GF-D8 (cell line): ENCODE measurements around the gene OOSP3.
"Not testable (repeated sequence)": the region's sequence is repeated elsewhere in the genome, so short reads cannot be mapped to it uniquely, and the experiment has no call there.

Source experiments
- DNase-seq: peaks from one replicate; lab custom pipeline; 2025; lab: John Stamatoyannopoulos, UW

Gene OOSP3, protein sequence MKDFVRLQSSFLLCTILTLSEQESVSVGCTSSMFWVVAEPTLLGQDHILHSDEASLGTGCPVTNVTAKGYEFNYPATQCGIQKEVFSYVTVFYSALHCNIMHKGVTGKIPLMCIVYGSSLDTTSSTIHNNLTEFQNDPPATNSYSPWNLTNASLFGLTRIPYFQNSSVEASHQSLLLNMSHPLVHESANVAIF

DNA sequence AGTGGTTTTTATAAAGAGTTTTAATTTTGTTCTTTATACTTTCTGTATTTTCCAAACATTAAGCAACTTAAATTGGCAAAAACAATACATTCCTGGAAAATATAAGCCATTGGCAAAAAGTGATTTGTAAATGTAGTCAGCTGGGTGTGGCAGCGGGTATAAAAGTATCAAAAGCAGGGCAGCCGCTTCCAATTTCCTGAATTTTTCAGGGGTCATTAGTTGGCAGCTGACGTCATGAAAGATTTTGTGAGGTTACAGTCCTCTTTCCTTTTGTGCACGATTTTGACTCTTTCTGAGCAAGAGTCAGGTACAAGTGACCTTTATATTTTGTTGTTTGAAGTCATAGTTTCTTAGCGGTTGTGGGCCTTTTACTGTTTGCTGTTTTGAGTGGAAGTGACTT is at the start of gene OOSP3:
TSS of gene OOSP3 (plus strand) at position 208 of the 400 bp plus-strand sequence. CDS start at position 235, 27 bp downstream.
- no peak for DNase-seq

DNA sequence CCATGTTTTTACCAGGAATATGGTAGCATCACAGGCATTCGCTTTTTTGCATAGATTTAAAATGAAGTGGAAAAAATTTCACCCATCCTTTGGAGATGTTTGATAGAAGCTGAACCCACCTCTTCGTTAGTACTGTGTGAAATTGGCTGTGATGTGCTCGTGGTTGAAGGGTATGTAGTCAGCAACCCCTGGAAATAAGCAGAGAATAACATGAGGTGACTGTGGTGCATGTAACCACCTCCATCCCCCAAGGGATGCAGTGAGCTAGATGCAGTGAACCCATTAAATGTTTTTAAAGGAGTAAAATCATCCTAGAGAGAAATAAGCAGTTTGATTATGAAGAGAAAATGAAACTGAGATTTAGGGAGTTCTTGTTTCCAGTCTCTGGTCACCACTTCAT is 49.2 kb upstream of the OOSP3 start:
- DNase-seq = no peak

DNA sequence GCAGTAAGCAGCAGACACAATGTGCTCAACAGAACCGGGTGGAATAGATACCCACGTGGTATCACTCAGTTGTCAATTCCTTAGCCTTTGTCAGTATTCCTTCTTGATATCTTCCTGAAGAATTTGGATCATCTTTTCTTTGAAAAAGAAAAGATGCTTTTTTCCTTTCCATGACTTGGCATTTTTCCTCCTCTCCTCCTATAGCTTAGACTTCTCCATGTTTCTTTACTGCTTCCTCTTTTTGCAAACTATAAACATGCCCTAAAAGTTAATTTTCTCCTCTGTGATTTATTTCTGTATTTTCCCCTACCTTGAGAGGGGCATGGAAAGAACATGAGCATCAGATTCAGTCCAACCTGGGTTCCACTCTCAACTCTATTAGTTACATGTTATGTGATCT is 45.0 kb upstream of the OOSP3 start:
- DNase-seq = no peak

DNA sequence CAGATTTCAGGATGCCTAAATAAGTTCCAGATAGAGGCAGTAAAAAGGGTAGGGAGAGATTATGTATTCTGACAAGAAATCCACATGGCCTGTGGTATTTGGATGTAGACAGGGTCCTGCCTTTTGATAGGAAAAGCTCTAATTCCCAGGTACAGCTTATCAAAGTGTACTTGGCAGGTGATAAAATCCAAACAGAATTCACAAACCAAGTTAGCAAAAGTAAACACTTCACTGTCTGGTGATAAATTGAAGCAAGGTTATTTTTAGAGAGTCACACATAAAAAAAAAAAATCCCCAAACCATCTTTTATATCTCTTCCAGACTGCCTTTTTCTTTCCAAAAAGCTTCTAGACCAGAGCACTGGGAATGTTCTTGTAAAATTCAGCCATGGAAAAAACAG is 39.0 kb upstream of the OOSP3 start:
- no peak for DNase-seq

DNA sequence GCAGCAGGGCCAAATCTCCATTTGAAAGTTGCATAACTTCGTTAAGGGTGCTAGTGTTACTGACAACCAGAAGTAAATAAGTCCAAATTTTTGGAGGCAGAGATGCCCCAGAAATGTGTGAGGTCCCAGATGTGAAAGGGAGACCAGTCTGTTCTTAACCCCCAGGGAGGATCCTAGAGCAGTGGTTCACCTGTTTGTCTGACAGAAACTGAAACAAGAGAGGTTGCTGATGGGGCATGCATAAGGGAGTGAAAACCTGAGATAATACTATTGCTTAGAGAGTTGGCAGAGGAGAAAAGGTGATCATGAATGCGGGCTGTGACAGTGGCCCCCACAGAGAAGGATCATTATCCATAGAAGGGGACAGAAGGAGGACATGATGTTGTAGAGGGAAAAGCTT is 37.1 kb upstream of the OOSP3 start:
- DNase-seq = no peak

DNA sequence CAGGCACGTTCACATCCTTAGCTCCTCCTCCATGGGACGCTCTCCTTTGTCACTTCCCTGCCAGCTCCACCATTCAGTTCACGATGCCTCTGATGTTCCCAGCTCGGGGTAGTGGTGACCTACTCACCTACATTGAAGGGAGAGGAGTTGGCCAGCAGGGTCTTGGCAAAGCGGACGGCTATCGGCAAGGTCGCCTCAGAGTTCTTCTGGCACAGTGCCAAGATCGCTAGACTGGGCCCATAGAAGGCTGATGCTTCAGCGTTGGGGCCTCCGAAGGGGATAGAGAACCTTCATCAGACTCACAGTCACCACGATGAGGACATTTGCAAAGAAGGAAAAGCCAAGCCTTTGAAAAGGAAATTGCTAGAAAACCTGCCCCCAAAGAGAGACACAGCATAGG is 36.3 kb upstream of the OOSP3 start:
- DNase-seq = no peak

GRCh38 chr11:59845399-59845798 is 33.2 kb upstream of the OOSP3 start, which contains the start of gene CBLIF:
Gene CBLIF (minus strand): TSS chr11:59845499. CDS start chr11:59845453, 46 bp downstream.
- DNase-seq = no peak

DNA sequence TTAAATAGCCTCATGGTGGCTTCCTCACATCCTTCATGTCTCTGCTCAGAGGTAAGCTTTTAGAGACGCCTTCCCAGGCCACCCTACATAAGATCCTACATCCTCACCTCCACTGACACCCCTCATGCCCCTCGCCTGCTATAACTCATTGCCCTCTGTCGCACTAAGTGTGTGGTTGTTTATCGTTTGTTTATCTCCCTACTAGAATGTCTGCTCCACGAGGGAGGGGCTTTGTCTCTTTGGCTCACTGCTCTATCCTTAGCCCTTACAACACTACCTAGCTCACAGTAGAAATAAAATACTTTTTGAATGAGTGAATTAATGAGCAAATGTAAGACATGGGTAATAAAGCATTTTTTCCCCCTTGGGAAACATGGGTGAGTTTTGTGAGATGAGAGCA is 32.0 kb upstream of the OOSP3 start:
- DNase-seq = no peak

- DNase-seq = no peak
These were observed 31.0 kb upstream of the OOSP3 start for GRCh38 chr11:59847626-59848025.

GRCh38 chr11:59848439-59848838 is 30.1 kb upstream of the OOSP3 start:
- not testable (repeated sequence) for DNase-seq

DNA sequence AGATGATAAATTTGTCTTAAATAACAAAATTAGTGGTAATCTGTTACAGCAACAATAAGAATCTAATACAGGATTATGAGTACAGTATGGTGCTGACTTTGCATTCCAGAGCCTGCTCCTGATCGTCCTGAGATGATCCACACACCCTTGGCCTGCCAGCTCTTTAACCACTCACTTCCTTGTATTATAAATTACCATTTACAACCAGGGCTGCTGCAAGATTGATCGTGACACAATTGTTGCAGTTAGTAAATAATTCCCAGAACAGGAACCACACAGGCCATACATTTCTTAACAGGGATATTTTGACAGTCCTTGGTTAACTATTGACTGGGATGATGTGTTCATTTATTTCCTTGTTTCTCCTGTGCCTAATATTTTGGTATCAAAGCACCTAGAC is 29.5 kb upstream of the OOSP3 start:
- peak; percentile 10 for DNase-seq

DNA sequence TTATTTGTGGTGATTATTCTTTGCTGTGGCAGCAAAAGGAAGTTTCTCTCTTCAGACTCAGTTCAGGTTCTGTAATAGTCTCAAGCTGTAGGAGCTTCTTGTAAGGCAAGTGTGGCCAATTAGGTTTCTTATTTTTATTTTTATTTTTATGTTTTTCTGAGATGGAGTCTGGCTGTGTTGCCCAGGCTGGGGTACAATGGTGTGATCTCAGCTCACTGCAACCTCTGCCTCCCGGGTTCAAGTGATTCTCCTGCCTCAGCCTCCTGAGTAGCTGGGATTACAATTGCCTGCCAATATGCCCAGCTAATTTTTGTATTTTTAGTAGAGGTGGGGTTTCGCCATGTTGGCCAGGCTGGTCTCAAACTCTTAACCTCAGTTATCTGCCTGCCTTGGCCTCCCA is 29.0 kb upstream of the OOSP3 start:
- DNase-seq = not testable (repeated sequence)

- DNase-seq = not testable (repeated sequence)
These were observed 27.2 kb upstream of the OOSP3 start for GRCh38 chr11:59851416-59851815.

GRCh38 chr11:59854871-59855270 is 23.7 kb upstream of the OOSP3 start:
- peak; percentile 1 for DNase-seq

- DNase-seq = peak; percentile 72
These were observed 20.8 kb upstream of the OOSP3 start for GRCh38 chr11:59857439-59858434.

DNA sequence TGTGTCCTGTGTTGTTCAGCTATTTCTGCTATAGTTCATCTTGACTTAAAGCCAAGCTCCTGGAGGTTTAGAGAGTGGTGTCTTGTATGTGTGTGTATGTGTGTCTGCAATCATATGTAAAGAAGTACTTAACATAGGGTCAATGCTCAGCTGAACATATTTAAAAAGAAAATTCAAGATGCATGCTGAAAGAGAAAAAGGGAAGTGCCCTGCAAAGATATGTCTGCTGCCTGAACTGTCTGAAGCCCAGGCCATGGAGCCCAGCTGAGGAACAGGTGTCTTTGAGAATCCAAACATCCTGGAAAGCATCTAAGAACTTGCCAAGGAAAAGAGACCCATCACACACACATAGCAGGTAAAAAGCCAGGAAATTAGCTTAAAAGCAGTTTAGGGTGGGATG is 18.9 kb upstream of the OOSP3 start:
- peak; percentile 6 for DNase-seq

DNA sequence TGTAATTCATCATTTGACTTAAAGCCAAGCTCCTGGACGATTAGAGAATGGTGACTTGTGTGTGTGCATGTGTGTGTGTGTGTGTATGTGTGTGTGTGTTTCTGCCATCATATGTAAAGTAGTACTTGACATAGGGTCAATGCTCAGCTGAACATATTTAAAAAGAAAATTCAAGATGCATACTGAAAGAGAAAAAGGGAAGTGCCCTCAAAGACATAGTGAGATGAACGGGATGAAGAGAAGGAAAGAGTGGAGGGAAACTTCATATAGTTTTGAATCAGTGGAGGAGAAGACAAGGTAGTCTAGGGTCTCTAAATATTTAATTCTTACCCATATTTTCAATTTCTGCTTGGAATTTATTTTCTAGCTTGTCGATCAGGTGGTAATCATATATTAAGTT is 16.3 kb upstream of the OOSP3 start:
- DNase-seq = no peak

GRCh38 chr11:59865031-59865430 is 13.6 kb upstream of the OOSP3 start:
- DNase-seq = no peak

DNA sequence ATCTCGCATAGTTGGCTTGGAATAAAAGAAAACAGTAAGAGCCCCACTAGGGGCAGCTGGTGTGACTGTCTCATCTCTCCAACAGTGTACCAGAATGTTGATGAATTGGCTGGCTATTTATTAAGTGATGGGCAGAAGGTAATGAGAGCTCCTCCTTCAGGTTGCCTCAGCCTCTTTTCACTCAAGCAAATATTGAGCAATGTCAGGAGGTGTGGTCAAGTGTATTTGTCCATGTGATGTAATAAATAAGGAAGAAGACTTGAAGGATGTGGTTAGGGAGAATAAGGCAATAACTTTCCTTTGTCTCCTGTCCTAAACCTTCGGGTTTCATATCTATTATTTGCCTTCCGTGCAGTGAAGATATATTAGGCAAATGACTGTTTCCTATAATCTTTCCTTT is 12.2 kb upstream of the OOSP3 start, which contains the start of gene TCN1:
TSS of gene TCN1 (minus strand) at position 91 of the 400 bp plus-strand sequence. CDS start at position 74, 17 bp downstream.
- peak; percentile 70 for DNase-seq

GRCh38 chr11:59866836-59867235 is 11.7 kb upstream of the OOSP3 start:
- no peak for DNase-seq

DNA sequence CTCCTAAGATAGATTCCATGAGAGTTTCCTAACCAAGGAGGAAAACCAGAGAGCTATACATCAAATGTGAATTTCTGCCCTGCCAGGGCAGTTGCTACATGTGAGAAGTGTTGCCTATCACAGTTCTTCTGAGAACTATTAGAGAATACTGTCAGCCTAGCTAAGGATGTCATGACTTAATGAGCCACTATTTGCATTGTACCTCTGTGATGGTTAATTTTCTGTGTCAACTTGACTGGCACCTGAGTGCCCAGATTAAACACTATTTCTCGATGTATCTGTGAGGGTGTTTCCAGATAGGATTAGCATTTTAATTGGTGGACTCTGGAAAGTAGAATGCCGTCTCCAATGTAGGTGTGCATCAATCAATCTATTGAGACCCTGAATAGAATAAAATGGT is 10.6 kb upstream of the OOSP3 start:
- DNase-seq = no peak

DNA sequence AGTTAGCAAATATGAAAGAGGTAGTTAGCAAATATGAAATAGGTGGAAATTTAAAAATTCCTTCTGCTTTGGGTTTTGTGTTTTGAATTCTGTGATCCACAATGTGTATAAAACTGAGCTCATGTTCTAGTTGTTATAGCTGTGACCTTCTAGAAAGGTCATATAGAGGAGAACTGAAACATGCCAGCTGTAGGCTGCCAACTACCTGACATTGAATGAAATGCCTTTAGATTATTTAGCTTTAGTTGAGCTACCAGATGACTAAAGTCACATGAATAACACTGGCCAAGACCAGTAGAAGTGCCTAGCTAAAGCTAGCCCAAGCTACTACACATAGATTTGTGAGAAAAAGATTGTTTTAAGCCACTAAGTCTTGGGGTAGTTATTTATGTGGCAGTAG is 6.5 kb upstream of the OOSP3 start:
- no peak for DNase-seq
